Effector CD4-positive, alpha-beta T cell (primary cell): Measurements from ENCODE around the gene RASSF1.

ENCODE experiments used
- DNase-seq: peaks from one replicate; pipeline ENCODE4 v3.0.0-alpha.2; 2020

RASSF1 gene

DNA sequence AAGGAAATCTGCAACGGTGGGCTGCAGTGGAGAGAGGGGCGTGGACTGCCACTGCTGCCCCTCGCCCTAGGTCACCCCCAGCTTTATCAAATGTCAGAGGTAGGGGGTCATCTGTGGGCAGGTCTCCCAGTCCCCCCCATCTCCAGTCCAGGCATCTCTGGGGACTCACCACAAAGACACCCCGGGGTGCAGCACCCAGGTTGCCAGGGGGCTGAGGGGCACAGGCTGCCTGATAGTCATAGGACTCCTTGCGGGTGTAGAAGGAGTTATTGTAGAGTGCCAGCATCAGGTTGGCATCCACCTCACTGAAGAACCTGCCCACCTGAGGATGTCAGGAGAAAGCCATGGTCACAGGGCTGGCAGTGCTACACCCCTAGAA lies 25.2 kb upstream of the RASSF1 start:
- no peak for DNase-seq

GRCh38 chr3:50365080-50365841 lies 24.6 kb upstream of the RASSF1 start:
- DNase-seq: peak; percentile 94

DNA sequence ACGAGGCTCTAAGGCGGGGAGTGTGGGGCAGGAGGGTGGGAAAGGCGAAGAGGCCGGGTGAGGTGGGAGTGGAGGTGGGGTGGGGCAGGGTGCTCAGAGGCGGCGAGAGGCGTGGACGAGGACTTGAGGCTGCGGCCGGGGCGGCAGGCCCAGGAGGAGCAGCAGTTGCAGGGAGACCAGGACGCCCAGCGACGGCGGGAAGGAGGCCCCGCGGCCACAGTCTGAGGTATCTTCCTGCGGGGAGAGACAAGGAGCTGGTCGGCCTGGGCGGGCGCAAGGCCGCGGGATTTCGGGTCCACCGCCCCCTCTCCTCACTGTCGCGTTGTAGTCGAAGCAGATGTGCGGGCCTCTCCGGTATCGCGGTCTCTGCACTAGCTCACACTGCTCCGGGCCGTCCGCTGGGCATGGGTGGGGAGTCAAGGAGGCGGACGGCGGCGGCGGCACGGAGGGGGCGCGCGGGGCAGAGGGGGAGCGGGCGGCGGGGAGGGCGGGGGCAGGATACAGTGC lies 24.0 kb upstream of the RASSF1 start:
- DNase-seq: no peak

- no peak for DNase-seq
Observed at GRCh38 chr3:50359760-50360110, 19.1 kb upstream of the RASSF1 start.

DNA sequence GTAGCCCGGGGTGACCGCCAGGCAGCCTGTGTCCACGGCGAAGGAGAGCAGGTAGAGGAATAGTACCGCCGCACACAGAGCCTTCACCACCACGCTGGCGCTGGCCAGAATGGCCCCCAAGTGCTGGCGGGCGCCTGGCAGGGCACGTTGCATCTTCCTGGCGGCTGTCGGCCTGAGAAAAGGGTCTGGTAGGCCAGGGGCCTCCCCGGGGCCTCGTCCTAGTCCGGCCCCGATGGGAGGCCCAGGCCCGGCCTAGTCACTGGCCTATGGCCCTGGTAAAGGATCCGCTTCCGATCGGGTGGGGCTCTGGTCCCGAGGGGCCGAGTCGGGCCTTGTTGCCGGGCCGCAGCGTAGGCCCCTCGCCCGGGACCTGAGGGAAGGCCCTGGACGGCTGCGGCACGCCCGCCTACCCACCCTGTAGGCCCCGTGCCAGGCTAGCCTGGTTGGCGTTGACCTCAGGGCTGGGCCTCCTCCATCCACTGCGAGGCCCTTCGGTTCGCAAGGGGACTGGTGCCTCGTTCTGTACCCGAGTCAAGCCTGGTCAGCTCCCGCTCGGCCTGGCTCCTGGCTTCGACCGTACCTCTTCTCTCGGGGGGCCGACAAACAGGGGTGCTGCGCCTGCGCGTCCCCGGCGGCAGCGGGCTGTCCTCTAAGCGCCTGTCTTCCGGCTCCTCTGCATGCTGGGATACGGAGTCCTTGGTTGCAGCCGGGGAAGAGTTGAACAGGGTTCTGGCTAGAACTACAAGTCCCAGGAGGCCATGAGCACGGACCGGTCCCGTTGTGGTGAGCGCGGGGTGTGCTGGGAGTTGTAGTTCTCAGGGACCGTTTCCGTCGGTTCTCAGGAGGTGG lies 18.5 kb upstream of the RASSF1 start, which contains the start of gene TMEM115:
Gene TMEM115, minus strand, starts transcription at position 611 of the 849 bp plus-strand sequence. Its CDS starts 458 bp downstream, at position 153.
- peak; percentile 95 for DNase-seq

DNA sequence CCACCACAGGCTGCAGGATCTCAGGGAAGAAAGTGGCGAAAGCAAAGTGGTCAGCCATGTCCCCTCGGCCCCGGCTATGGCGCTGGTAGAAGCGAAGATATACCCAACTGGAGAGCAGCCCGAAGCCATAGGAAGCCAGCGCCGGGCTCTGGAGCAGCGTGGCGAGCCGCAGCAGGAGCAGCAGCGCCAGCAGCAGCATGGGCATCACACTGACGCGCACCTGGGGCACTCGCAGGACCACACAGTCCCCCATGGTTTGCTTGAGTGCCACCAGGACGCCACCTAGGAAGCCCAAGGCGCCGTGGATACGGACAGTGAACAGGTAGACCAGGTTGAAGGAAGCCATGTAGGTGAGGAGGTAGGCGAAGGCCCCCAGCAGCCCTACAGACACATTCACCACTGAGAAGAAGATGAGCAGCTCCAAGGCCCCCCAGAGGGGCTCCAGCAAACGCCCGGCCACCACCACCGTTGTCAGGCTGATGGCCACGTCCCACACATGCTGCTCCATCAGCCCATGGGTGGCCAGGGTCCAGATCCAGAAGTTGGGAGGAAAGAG lies 17.8 kb upstream of the RASSF1 start:
- DNase-seq: no peak

- DNase-seq: no peak
Observed at GRCh38 chr3:50357481-50357880, 16.8 kb upstream of the RASSF1 start.

DNA sequence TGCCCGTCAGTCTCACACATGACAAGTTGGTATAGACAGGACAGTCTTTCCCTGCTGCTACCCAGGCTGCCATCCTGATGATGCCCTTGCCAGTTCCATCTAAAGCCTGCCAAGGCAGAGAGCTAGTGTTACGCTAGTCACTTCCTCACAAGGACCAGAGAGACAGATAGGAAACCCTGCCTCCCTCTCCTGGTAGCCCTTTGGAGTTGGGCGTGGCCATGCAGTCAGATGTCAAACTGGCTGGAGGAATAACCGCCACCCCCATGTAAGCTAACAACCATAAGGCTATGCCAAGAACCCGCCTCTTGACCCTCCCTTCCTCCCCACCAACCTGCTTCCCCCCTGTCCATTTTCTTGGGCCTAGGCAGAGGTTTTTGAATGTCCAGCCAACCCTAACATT lies 15.9 kb upstream of the RASSF1 start:
- no peak for DNase-seq

- no peak for DNase-seq
Observed at GRCh38 chr3:50355829-50356552, 15.4 kb upstream of the RASSF1 start.

GRCh38 chr3:50354850-50355249 lies 14.2 kb upstream of the RASSF1 start:
- no peak for DNase-seq

- no peak for DNase-seq
Observed at GRCh38 chr3:50354186-50354764, 13.6 kb upstream of the RASSF1 start.

- DNase-seq: no peak
Observed at GRCh38 chr3:50353245-50354004, 12.8 kb upstream of the RASSF1 start.

DNA sequence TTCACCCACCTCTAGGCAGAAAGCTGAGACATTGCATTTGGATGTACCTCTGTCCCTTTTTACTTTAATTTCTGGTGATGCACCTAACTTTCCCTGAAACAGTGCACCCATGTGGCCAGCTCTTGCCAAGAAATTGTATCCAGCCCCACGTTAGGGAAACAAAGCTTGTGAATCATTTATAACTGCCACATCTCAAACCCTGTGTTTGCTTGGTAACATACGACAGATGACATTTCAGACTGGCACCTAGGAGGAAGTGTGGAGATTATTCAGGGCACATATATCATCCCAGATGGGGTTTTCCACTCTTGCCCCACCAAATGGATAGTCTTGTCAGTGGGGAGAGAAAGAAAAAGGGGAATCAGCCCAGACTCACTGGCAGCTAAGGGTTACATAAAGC lies 12.1 kb upstream of the RASSF1 start:
- DNase-seq: no peak

DNA sequence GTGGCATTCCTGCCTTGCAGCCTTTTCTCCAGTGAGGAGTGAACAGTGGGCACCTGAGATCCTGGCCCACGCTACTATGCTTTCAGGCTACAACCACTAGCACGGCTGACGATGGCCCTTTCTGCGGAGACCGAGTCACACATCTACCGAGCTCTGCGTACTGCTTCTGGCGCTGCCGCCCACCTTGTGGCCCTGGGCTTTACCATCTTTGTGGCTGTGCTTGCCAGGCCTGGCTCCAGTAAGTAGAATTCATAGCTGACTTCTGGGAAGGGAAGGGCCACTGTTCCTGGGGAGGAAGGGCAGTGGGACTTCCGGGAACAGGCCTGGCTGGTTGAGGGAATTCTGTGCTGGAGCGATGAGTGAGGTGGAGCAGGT lies 10.7 kb upstream of the RASSF1 start:
- no peak for DNase-seq

GRCh38 chr3:50350527-50351322 lies 10.1 kb upstream of the RASSF1 start, which contains the start of the genes CYB561D2 and NPRL2:
TSS of gene CYB561D2 (plus strand) at chr3:50350862. CDS start at chr3:50351434, 572 bp downstream.
TSS of gene NPRL2 (minus strand) at chr3:50350775. CDS start at chr3:50350652, 123 bp downstream.
- DNase-seq: peak; percentile 99

DNA sequence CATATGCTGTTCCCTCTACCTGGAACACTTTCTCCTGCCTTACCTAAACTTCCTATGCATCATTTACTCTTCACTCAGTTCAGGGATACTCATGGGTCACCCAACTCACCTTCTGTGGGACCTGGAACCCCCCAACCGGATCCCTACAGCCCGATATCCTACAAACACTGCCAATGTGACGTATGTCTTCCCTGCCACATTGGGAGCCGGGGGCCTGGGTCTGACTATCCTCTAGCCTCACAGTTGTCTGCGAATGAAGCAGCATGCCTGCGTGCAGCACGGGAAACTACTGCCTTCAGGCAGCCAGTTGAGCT lies 9.5 kb upstream of the RASSF1 start:
- no peak for DNase-seq

DNA sequence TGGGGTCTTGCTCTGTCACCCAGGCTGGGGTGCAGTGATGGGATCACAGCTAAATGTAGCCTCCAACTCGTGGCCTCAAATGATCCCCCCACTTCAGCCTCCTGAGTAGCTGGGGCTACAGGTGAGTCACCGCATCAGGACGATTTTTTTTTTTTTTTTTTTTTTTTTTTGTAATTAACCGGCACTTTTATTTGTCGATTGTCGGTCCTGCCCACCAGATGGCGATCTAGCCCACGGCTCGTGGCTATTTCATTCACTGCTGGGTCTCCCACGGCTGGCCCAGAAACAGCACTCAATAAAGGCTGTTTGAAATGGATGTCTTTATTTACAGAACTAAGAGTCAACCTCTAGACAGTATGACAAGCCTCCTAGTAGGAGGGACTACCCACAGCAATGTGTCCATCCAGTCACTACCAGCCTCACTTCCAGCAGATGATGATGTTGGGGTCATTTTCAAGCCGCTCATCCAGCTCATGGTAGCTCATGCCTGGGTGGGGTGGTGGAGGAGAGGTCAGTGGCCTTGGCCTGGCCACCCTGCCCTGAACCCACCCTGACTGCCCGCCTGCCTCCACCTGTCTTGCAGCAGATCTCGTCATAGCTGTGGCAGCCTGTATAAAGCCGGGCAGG lies 6.7 kb upstream of the RASSF1 start:
- DNase-seq: peak; percentile 73

GRCh38 chr3:50345586-50346234 lies 5.1 kb upstream of the RASSF1 start, which contains the start of gene ZMYND10:
TSS of gene ZMYND10 (minus strand) at chr3:50345732. CDS start at chr3:50345579, 153 bp downstream.
- peak; percentile 65 for DNase-seq

GRCh38 chr3:50345008-50345407 lies 4.4 kb upstream of the RASSF1 start:
- DNase-seq: no peak
